Astrocyte (in vitro differentiated cells and primary cell): Measurements from ENCODE around the gene PBX3. TPM values are rescaled to one million over a fixed set of nuclear protein-coding genes. Genes with fewer than 3 reads are reported as not detected.

Experiments used
- DNase-seq: peaks from one replicate; pipeline ENCODE4 v3.0.0-alpha.2; 2010; ENCODE audit warnings: low read depth
- FAIRE-seq: peaks from 2 replicates; lab custom pipeline; 2011; peaks lifted over from hg19 to GRCh38; lab: Jason Lieb, UNC
- H2AFZ ChIP-seq: 2 replicates; pipeline ENCODE4 v1.6.0; 2012; ENCODE audit warnings: low read depth, low read length, inconsistent platforms
- H3K27ac ChIP-seq: 2 replicates; pipeline ENCODE4 v1.5.1; 2011; ENCODE audit warnings: low read depth, low read length, inconsistent platforms
- H3K27me3 ChIP-seq: 2 replicates; pipeline ENCODE4 v1.6.0; 2011; ENCODE audit warnings: low read length, inconsistent platforms; ENCODE audit not compliant: insufficient read depth
- H3K36me3 ChIP-seq: 2 replicates; pipeline ENCODE4 v1.5.1; 2011; ENCODE audit warnings: low read length, inconsistent platforms; ENCODE audit not compliant: insufficient read depth
- H3K4me1 ChIP-seq: 2 replicates; pipeline ENCODE4 v1.5.1; 2011; ENCODE audit warnings: low read length, inconsistent platforms; ENCODE audit not compliant: insufficient read depth
- H3K4me2 ChIP-seq: 2 replicates; pipeline ENCODE4 v1.6.0; 2012; ENCODE audit warnings: low read length, inconsistent platforms
- H3K4me3 ChIP-seq: 2 replicates; pipeline ENCODE4 v1.5.1; 2011; ENCODE audit warnings: low read depth, mild to moderate bottlenecking, low read length, inconsistent platforms; ENCODE audit not compliant: insufficient read depth
- H3K79me2 ChIP-seq: 2 replicates; pipeline ENCODE4 v1.6.0; 2012; ENCODE audit warnings: mild to moderate bottlenecking, low read length, inconsistent platforms; ENCODE audit not compliant: insufficient read depth
- H3K9ac ChIP-seq: 2 replicates; pipeline ENCODE4 v1.6.0; 2012; ENCODE audit warnings: mild to moderate bottlenecking, low read length, inconsistent platforms
- H3K9me3 ChIP-seq: 2 replicates; pipeline ENCODE4 v1.5.1; 2012; ENCODE audit warnings: low read depth, mild to moderate bottlenecking, low read length, inconsistent platforms; ENCODE audit not compliant: insufficient read depth
- H4K20me1 ChIP-seq: 2 replicates; pipeline ENCODE4 v1.6.0; 2012; ENCODE audit warnings: low read length, inconsistent platforms; ENCODE audit not compliant: insufficient read depth
- H3K27ac Mint-ChIP-seq: one replicate; pipeline ENCODE4 v1.8.0; 2021; ENCODE audit warnings: mild to moderate bottlenecking, mixed read lengths; ENCODE audit not compliant: unreplicated experiment
- H3K27me3 Mint-ChIP-seq: one replicate; pipeline ENCODE4 v1.8.0; 2021; ENCODE audit warnings: low read depth, mixed read lengths; ENCODE audit not compliant: unreplicated experiment
- H3K36me3 Mint-ChIP-seq: one replicate; pipeline ENCODE4 v1.8.0; 2021; ENCODE audit warnings: low read depth, mixed read lengths; ENCODE audit not compliant: unreplicated experiment
- H3K4me1 Mint-ChIP-seq: one replicate; pipeline ENCODE4 v1.8.0; 2021; ENCODE audit warnings: low read depth, mixed read lengths; ENCODE audit not compliant: unreplicated experiment
- H3K4me3 Mint-ChIP-seq: one replicate; pipeline ENCODE4 v1.8.0; 2021; ENCODE audit warnings: mild to moderate bottlenecking, moderate library complexity, mixed read lengths; ENCODE audit not compliant: unreplicated experiment
- H3K9me3 Mint-ChIP-seq: one replicate; pipeline ENCODE4 v1.8.0; 2021; ENCODE audit warnings: mild to moderate bottlenecking, mixed read lengths; ENCODE audit not compliant: unreplicated experiment
- CTCF ChIP-seq: IDR thresholded peaks from 2 replicates; pipeline ENCODE4 v1.5.1; 2011; ENCODE audit warnings: low read depth, mild to moderate bottlenecking, inconsistent platforms, low read length, moderate library complexity; ENCODE audit not compliant: insufficient read depth
- EZH2 ChIP-seq: IDR thresholded peaks from 2 replicates; pipeline ENCODE4 v1.6.1; 2012; ENCODE audit warnings: mild to moderate bottlenecking, low read length, inconsistent platforms; ENCODE audit not compliant: insufficient read depth
- total RNA-seq: library from RNA; stranded (reverse); gene quantifications from 2 replicates; pipeline ENCODE4 v1.2.1, GENCODE V29; 2021

The PBX3 gene
- total RNA-seq, 1 donor from 2014 or later = 51.2 TPM

- Histone ChIP-seq H4K20me1 (peaks cover 15% of the 10 kb centered on the region), H2AFZ (no peak overlapping the region), H3K4me2 (no peak overlapping the region), H3K9ac (no peak overlapping the region), H3K36me3 (no peaks in the 10 kb centered on the region), H3K4me1 (no peaks in the 10 kb centered on the region), H3K27ac (no peak overlapping the region), H3K79me2 (peaks cover 40% of the 10 kb centered on the region), H3K27me3 (no peaks in the 10 kb centered on the region), H3K4me3 (no peak overlapping the region), H3K9me3 (no peaks in the 10 kb centered on the region)
- Mint-ChIP-seq H3K4me3 (no peak overlapping the region), H3K36me3 (no peaks in the 10 kb centered on the region), H3K9me3 (no peaks in the 10 kb centered on the region), H3K4me1 (peaks cover 2% of the 10 kb centered on the region), H3K27me3 (no peaks in the 10 kb centered on the region), H3K27ac (no peak overlapping the region)
- FAIRE-seq (no peak), DNase-seq (no peak)
- no peak for TF ChIP-seq CTCF
- TF ChIP-seq EZH2 = no peak
These were observed 48.9 kb downstream of the PBX3 start for GRCh38 chr9:125795970-125796596.

- FAIRE-seq (peak; percentile 13), DNase-seq (no peak)
- peaks cover 11% of the 10 kb centered on the region for H4K20me1 ChIP-seq
- H3K36me3 ChIP-seq = no peaks in the 10 kb centered on the region
- no peak overlapping the region for H3K4me2 ChIP-seq
- no peaks in the 10 kb centered on the region for H3K9me3 ChIP-seq
- H3K27ac ChIP-seq = no peak overlapping the region
- no peak overlapping the region for H3K9ac ChIP-seq
- Mint-ChIP-seq H3K9me3 (no peaks in the 10 kb centered on the region), H3K27ac (no peak overlapping the region), H3K36me3 (no peaks in the 10 kb centered on the region), H3K4me3 (no peak overlapping the region), H3K4me1 (peaks cover 2% of the 10 kb centered on the region), H3K27me3 (no peaks in the 10 kb centered on the region)
- H3K4me1 ChIP-seq = no peaks in the 10 kb centered on the region
- TF ChIP-seq EZH2 = no peak
- no peak for TF ChIP-seq CTCF
- no peak overlapping the region for H2AFZ ChIP-seq
- H3K4me3 ChIP-seq = no peak overlapping the region
- H3K27me3 ChIP-seq = no peaks in the 10 kb centered on the region
- peaks cover 39% of the 10 kb centered on the region for H3K79me2 ChIP-seq
These were observed 50.8 kb downstream of the PBX3 start for GRCh38 chr9:125797930-125798329.

GRCh38 chr9:125803526-125803925 is 56.4 kb downstream of the PBX3 start:
- no peak for FAIRE-seq
- peaks cover 14% of the 10 kb centered on the region for H4K20me1 ChIP-seq
- H3K27me3 ChIP-seq = no peaks in the 10 kb centered on the region

More at GRCh38 chr9:125803526-125803925, 56.4 kb downstream of the PBX3 start:
- Histone ChIP-seq H3K4me3 (no peak overlapping the region), H3K4me2 (no peak overlapping the region), H3K4me1 (peaks cover 4% of the 10 kb centered on the region), H3K79me2 (peaks cover 39% of the 10 kb centered on the region), H2AFZ (no peak overlapping the region), H3K9me3 (no peaks in the 10 kb centered on the region), H3K36me3 (no peaks in the 10 kb centered on the region), H3K9ac (no peak overlapping the region), H3K27ac (no peak overlapping the region)
- Mint-ChIP-seq H3K27ac (no peak overlapping the region), H3K4me1 (peaks cover 2% of the 10 kb centered on the region), H3K36me3 (no peaks in the 10 kb centered on the region), H3K27me3 (no peaks in the 10 kb centered on the region), H3K9me3 (no peaks in the 10 kb centered on the region), H3K4me3 (no peak overlapping the region)
- no peak for DNase-seq
- TF ChIP-seq CTCF (no peak), EZH2 (no peak)
